HCT116 (cell line): ENCODE results near the gene PDLIM4. TPM values are rescaled to one million over a fixed set of nuclear protein-coding genes. Genes with fewer than 3 reads are reported as not detected.

Experiments used
- ELF1 ChIP-seq: IDR thresholded peaks from 2 replicates; pipeline ENCODE4 v1.6.1; 2012; ENCODE audit warnings: low read depth, borderline replicate concordance
- EZH2phosphoT487 ChIP-seq: fragments of 200-600 bp; IDR thresholded peaks from 2 replicates; pipeline ENCODE4 v1.6.1; 2018; ENCODE audit warnings: antibody characterized with exemption, borderline replicate concordance
- FOSL1 ChIP-seq: IDR thresholded peaks from 2 replicates; pipeline ENCODE4 v1.6.1; 2012; ENCODE audit warnings: low read depth
- POLR2A ChIP-seq: IDR thresholded peaks from 2 replicates; pipeline ENCODE4 v1.7.0; 2011; ENCODE audit warnings: borderline replicate concordance; ENCODE audit not compliant: insufficient read depth, insufficient read length; ENCODE audit errors: extremely low read depth
- SIN3A ChIP-seq: IDR thresholded peaks from 2 replicates; pipeline ENCODE4 v1.6.1; 2012; ENCODE audit warnings: low read depth
- ZFX ChIP-seq: fragments of 450-650 bp; IDR thresholded peaks from 2 replicates; pipeline ENCODE4 v1.6.1; 2017
- total RNA-seq: library from RNA; stranded (reverse); gene quantifications from one replicate; pipeline ENCODE4 v1.2.1, GENCODE V29; 2021; ENCODE audit not compliant: unreplicated experiment
- TF ChIP-seq, protein P1 (sequence below): IDR thresholded peaks from 2 replicates; pipeline ENCODE4 v1.6.1; 2012; ENCODE audit warnings: low read depth
- TF ChIP-seq, protein P2 (sequence below), 3 experiments: fragments of 200-600 bp in 1 of 3; sonication (generic) in 1 of 3; IDR thresholded peaks in 2 of 3; conservative IDR thresholded peaks in 1 of 3; 2 replicates each; pipeline ENCODE4 v1.5.1; 2012 to 2017; ENCODE audit warnings: low read depth in 2 of 3, low read length in 2 of 3, antibody characterized with exemption in 1 of 3, borderline replicate concordance in 1 of 3, control low read depth in 1 of 3, mild to moderate bottlenecking in 1 of 3, mixed read lengths in 1 of 3, mixed run types in 1 of 3, moderate library complexity in 1 of 3; ENCODE audit not compliant: insufficient read depth in 1 of 3
- TF ChIP-seq, protein P3 (sequence below): IDR thresholded peaks from 2 replicates; pipeline ENCODE4 v1.6.1; 2012
- TF ChIP-seq, protein P4 (sequence below): IDR thresholded peaks from 2 replicates; pipeline ENCODE4 v1.6.1; 2012

The PDLIM4 gene
- total RNA-seq, 1 experiment from 2014 or later, result not detected

DNA sequence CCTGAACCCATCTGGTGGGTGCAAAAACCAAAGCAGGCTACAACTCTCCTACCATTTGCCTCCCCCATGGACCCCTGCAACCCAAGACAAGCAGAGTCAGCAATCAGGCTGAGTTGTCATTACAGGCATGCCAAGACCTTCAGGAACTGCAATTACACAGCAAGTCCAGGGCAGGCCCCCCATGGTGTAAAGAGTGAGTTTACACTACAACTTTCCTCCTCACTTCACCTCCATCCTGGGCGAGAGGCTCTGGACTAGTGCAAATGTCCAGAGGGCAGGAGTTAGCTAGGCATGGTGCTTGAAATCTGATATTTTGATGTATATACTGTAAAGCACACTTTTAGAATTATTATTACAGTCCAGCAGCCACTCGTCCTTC, 22.8 kb upstream of the PDLIM4 start (continued):
- TF ChIP-seq, protein P1, sequence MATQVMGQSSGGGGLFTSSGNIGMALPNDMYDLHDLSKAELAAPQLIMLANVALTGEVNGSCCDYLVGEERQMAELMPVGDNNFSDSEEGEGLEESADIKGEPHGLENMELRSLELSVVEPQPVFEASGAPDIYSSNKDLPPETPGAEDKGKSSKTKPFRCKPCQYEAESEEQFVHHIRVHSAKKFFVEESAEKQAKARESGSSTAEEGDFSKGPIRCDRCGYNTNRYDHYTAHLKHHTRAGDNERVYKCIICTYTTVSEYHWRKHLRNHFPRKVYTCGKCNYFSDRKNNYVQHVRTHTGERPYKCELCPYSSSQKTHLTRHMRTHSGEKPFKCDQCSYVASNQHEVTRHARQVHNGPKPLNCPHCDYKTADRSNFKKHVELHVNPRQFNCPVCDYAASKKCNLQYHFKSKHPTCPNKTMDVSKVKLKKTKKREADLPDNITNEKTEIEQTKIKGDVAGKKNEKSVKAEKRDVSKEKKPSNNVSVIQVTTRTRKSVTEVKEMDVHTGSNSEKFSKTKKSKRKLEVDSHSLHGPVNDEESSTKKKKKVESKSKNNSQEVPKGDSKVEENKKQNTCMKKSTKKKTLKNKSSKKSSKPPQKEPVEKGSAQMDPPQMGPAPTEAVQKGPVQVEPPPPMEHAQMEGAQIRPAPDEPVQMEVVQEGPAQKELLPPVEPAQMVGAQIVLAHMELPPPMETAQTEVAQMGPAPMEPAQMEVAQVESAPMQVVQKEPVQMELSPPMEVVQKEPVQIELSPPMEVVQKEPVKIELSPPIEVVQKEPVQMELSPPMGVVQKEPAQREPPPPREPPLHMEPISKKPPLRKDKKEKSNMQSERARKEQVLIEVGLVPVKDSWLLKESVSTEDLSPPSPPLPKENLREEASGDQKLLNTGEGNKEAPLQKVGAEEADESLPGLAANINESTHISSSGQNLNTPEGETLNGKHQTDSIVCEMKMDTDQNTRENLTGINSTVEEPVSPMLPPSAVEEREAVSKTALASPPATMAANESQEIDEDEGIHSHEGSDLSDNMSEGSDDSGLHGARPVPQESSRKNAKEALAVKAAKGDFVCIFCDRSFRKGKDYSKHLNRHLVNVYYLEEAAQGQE, result no peak
- TF ChIP-seq EZH2phosphoT487 (no peak), POLR2A (no peak), SIN3A (no peak), FOSL1 (no peak), ELF1 (no peak), ZFX (no peak)
- TF ChIP-seq, protein P2, sequence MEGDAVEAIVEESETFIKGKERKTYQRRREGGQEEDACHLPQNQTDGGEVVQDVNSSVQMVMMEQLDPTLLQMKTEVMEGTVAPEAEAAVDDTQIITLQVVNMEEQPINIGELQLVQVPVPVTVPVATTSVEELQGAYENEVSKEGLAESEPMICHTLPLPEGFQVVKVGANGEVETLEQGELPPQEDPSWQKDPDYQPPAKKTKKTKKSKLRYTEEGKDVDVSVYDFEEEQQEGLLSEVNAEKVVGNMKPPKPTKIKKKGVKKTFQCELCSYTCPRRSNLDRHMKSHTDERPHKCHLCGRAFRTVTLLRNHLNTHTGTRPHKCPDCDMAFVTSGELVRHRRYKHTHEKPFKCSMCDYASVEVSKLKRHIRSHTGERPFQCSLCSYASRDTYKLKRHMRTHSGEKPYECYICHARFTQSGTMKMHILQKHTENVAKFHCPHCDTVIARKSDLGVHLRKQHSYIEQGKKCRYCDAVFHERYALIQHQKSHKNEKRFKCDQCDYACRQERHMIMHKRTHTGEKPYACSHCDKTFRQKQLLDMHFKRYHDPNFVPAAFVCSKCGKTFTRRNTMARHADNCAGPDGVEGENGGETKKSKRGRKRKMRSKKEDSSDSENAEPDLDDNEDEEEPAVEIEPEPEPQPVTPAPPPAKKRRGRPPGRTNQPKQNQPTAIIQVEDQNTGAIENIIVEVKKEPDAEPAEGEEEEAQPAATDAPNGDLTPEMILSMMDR (IDR thresholded peaks at IDR 0.05 in 2 of 3, conservative IDR thresholded peaks at IDR 0.05 in 1 of 3; ENCODE audit: borderline replicate concordance in 1 of 3, insufficient read depth in 1 of 3, low read depth in 2 of 3, low read length in 2 of 3), result no peak
- TF ChIP-seq, protein P3, sequence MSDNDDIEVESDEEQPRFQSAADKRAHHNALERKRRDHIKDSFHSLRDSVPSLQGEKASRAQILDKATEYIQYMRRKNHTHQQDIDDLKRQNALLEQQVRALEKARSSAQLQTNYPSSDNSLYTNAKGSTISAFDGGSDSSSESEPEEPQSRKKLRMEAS, result no peak
- TF ChIP-seq, protein P4, sequence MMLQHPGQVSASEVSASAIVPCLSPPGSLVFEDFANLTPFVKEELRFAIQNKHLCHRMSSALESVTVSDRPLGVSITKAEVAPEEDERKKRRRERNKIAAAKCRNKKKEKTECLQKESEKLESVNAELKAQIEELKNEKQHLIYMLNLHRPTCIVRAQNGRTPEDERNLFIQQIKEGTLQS, result no peak
